SK-N-SH (cell line): ENCODE results near the gene MYBBP1A. TPM values are rescaled to one million over a fixed set of nuclear protein-coding genes. Genes with fewer than 3 reads are reported as not detected.

Experiments used
- CTCF ChIA-PET: fragments of 300-600, 350-600 bp; formaldehyde crosslinking; extraction: SDS; loops from one replicate; lab custom pipeline; 2021; lab: Yijun Ruan, JAX
- POLR2A ChIA-PET: fragments of 350-600 bp; sonication (Branson Sonifier 250); formaldehyde crosslinking; extraction: SDS; loops from one replicate; lab custom pipeline; 2020; ENCODE audit warnings: antibody characterized with exemption, inconsistent platforms; lab: Yijun Ruan, JAX
- DNase-seq: peaks from one replicate; pipeline ENCODE4 v3.0.0; 2012
- H2AFZ ChIP-seq: fragments of 200-600 bp; sonication (generic); 2 replicates; pipeline ENCODE4 v1.8.1; 2016; ENCODE audit warnings: antibody characterized with exemption, mild to moderate bottlenecking, low read depth
- H3F3A ChIP-seq: fragments of 200-600 bp; sonication (generic); replicated peaks from 2 replicates; pipeline ENCODE3; 2016; ENCODE audit warnings: antibody characterized with exemption, mild to moderate bottlenecking; ENCODE audit not compliant: insufficient read depth
- H3K27ac ChIP-seq, 2 experiments: fragments of 200-500 bp in 1 of 2; fragments of 200-600 bp in 1 of 2; sonication (Bioruptor generic) in 1 of 2; sonication (generic), shearing (Covaris generic) in 1 of 2; 2 replicates each; pipeline versions ENCODE4 v1.5.1 to v1.6.1; 2014 to 2016; ENCODE audit warnings: low read depth in 2 of 2, inconsistent platforms in 1 of 2, low read length in 1 of 2, mild to moderate bottlenecking in 1 of 2, mixed read lengths in 1 of 2
- H3K27me3 ChIP-seq: fragments of 200-600 bp; sonication (generic), shearing (Covaris generic); 2 replicates; pipeline ENCODE4 v1.6.1; 2016; ENCODE audit warnings: mixed run types; ENCODE audit not compliant: insufficient read depth
- H3K36me3 ChIP-seq, 2 experiments: fragments of 200-500 bp in 1 of 2; fragments of 200-600 bp in 1 of 2; sonication (Bioruptor generic) in 1 of 2; sonication (generic) in 1 of 2; replicated peaks in 1 of 2; 2 replicates each; pipeline versions ENCODE3 to v1.5.1; 2014 to 2016; ENCODE audit warnings: low read length in 1 of 2, mild to moderate bottlenecking in 1 of 2; ENCODE audit not compliant: insufficient read depth in 2 of 2, control insufficient read depth in 1 of 2
- H3K4me1 ChIP-seq, 2 experiments: fragments of 200-500 bp in 1 of 2; fragments of 200-600 bp in 1 of 2; sonication (Bioruptor generic) in 1 of 2; sonication (generic), shearing (Covaris generic) in 1 of 2; 2 replicates each; pipeline versions ENCODE4 v1.5.1 to v1.6.1; 2014 to 2016; ENCODE audit warnings: low read depth in 1 of 2, low read length in 1 of 2, mixed run types in 1 of 2; ENCODE audit not compliant: insufficient read depth in 2 of 2, control insufficient read depth in 1 of 2
- H3K4me2 ChIP-seq: fragments of 200-600 bp; sonication (generic), shearing (Covaris generic); 2 replicates; pipeline ENCODE4 v1.6.1; 2017; ENCODE audit warnings: mixed run types
- H3K4me3 ChIP-seq, 2 experiments: fragments of 200-500 bp in 1 of 2; fragments of 200-600 bp in 1 of 2; sonication (Bioruptor generic) in 1 of 2; sonication (generic), shearing (Covaris generic) in 1 of 2; 2 replicates each; pipeline versions ENCODE4 v1.5.1 to v1.8.1; 2014 to 2016; ENCODE audit warnings: low read depth in 2 of 2, inconsistent platforms in 1 of 2, low read length in 1 of 2, mild to moderate bottlenecking in 1 of 2, mixed read lengths in 1 of 2, moderate library complexity in 1 of 2
- H3K79me2 ChIP-seq: fragments of 200-600 bp; sonication (generic); 2 replicates; pipeline ENCODE4 v1.8.1; 2017; ENCODE audit warnings: mild to moderate bottlenecking; ENCODE audit not compliant: insufficient read depth
- H3K9ac ChIP-seq: fragments of 200-600 bp; sonication (generic); 2 replicates; pipeline ENCODE4 v1.6.1; 2017; ENCODE audit warnings: mixed run types
- H3K9me2 ChIP-seq: fragments of 200-600 bp; sonication (generic); 2 replicates; pipeline ENCODE4 v1.6.1; 2017; ENCODE audit warnings: mixed run types
- H3K9me3 ChIP-seq: fragments of 200-600 bp; sonication (generic); 2 replicates; pipeline ENCODE4 v1.6.1; 2017; ENCODE audit warnings: mixed run types, mild to moderate bottlenecking, moderate library complexity
- H4K20me1 ChIP-seq: fragments of 200-600 bp; sonication (generic); 2 replicates; pipeline ENCODE4 v1.6.1; 2017; ENCODE audit warnings: mild to moderate bottlenecking, mixed run types; ENCODE audit not compliant: insufficient read depth
- ELF1 ChIP-seq: IDR thresholded peaks from 2 replicates; pipeline ENCODE4 v1.4.0; 2012
- EP300 ChIP-seq, 2 experiments: IDR thresholded peaks; 2 replicates each; pipeline versions ENCODE4 v1.4.0 to v1.6.1; 2012; ENCODE audit warnings: borderline replicate concordance in 1 of 2, low read depth in 1 of 2, low read length in 1 of 2
- EZH2phosphoT487 ChIP-seq: fragments of 200-600 bp; sonication (generic); IDR thresholded peaks from 2 replicates; pipeline ENCODE4 v1.6.1; 2017; ENCODE audit warnings: low read depth, mixed run types, mild to moderate bottlenecking, antibody characterized with exemption, moderate library complexity, borderline replicate concordance
- FOXM1 ChIP-seq: IDR thresholded peaks from 2 replicates; pipeline ENCODE4 v1.4.0; 2012; ENCODE audit warnings: low read depth, mild to moderate bottlenecking
- GABPA ChIP-seq: IDR thresholded peaks from 2 replicates; pipeline ENCODE4 v1.4.0; 2012; ENCODE audit warnings: low read depth, mild to moderate bottlenecking
- GATA2 ChIP-seq: sonication (generic); formaldehyde crosslinking; IDR thresholded peaks from 2 replicates; pipeline ENCODE4 v1.5.0; 2020; ENCODE audit warnings: mild to moderate bottlenecking, missing genetic modification reagents
- JUND ChIP-seq: IDR thresholded peaks from 2 replicates; pipeline ENCODE4 v1.4.0; 2012
- MXI1 ChIP-seq: IDR thresholded peaks from 2 replicates; pipeline ENCODE4 v1.6.1; 2012; ENCODE audit warnings: mild to moderate bottlenecking, low read depth, low read length, improper control_type of control experiment
- NRF1 ChIP-seq: IDR thresholded peaks from 2 replicates; pipeline ENCODE4 v1.6.1; 2012; ENCODE audit warnings: low read depth, mild to moderate bottlenecking, low read length
- PBX3 ChIP-seq: IDR thresholded peaks from 2 replicates; pipeline ENCODE4; 2012
- RAD21 ChIP-seq: IDR thresholded peaks from 2 replicates; pipeline ENCODE4 v1.6.1; 2012; ENCODE audit warnings: mild to moderate bottlenecking, low read length
- REST ChIP-seq: IDR thresholded peaks from 2 replicates; pipeline ENCODE4 v1.6.1; 2012; ENCODE audit warnings: mild to moderate bottlenecking, low read depth, low read length, moderate library complexity
- RXRA ChIP-seq: IDR thresholded peaks from 2 replicates; pipeline ENCODE4 v1.4.0; 2012; ENCODE audit warnings: low read depth, mild to moderate bottlenecking, borderline replicate concordance
- SIN3A ChIP-seq: IDR thresholded peaks from 2 replicates; pipeline ENCODE4 v1.6.1; 2012; ENCODE audit warnings: low read depth, mild to moderate bottlenecking, low read length, moderate library complexity, borderline replicate concordance
- SMC3 ChIP-seq: IDR thresholded peaks from 2 replicates; pipeline ENCODE4 v1.6.1; 2012; ENCODE audit warnings: low read depth, low read length, improper control_type of control experiment
- TAF1 ChIP-seq: IDR thresholded peaks from 2 replicates; pipeline ENCODE4 v1.6.1; 2012; ENCODE audit warnings: low read depth, mild to moderate bottlenecking, low read length, moderate library complexity, borderline replicate concordance
- YY1 ChIP-seq: IDR thresholded peaks from 2 replicates; pipeline ENCODE4 v1.4.0; 2012; ENCODE audit warnings: low read depth, mild to moderate bottlenecking
- WGBS: methylation state at CpG from one replicate; pipeline ENCODE4 v1.1.6; 2017; ENCODE audit warnings: low lambda C conversion rate; 5-methylcytosine and 5-hydroxymethylcytosine counted together
- polyA plus RNA-seq, 3 experiments: library from polyadenylated mRNA; depleted of rRNA; stranded (reverse); fragments of >200 nt; gene quantifications; 2 replicates each; pipeline ENCODE4 v1.2.3, GENCODE V29; 2012
- TF ChIP-seq, protein P1 (sequence below): IDR thresholded peaks from 2 replicates; pipeline ENCODE4 v1.4.0; 2012; ENCODE audit warnings: low read depth, borderline replicate concordance
- TF ChIP-seq, protein P2 (sequence below): IDR thresholded peaks from 2 replicates; pipeline ENCODE4 v1.4.0; 2012; ENCODE audit warnings: low read depth
- TF ChIP-seq, protein P3 (sequence below): fragments of 150-350 bp; IDR thresholded peaks from 2 replicates; pipeline ENCODE4 v1.6.1; 2016; ENCODE audit warnings: mild to moderate bottlenecking, low read depth, low read length

The MYBBP1A gene
- polyA plus RNA-seq, 1 of the 3 experiments (the other 2 are of a cell fraction), result 93.0 TPM

DNA sequence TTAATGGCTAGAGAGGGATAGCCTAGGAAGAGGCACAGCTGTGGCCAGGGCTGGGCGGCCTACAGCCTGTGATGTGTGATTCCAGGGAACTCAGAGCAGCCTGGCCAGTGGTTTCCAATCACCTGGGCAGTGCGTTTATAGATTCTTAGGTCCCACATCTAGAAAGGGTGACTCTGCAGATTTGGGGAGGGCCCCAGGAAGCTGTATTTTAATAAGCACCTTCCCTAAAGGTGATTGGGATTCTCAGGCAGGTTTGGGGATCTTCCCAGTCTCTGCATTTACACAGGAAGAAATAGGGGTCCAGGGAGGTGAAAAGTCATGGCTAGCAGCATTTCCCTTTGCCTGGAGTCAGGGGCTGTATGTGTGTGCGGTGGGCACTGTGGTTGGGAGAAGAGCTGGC, 47.0 kb downstream of the MYBBP1A start:
- no peak overlapping the region for H3K9ac ChIP-seq
- H4K20me1 ChIP-seq, result no peaks in the 10 kb centered on the region
- ChIA-PET CTCF (no interaction called here), POLR2A (no interaction called here)
- WGBS, result 92% methylated on average over 3 of the region's 3 CpGs
- TF ChIP-seq GABPA (no peak), YY1 (no peak), GATA2 (CRISPR knock-in tag) (no peak), ELF1 (no peak), JUND (no peak), MXI1 (no peak), EZH2phosphoT487 (no peak), RAD21 (no peak), SIN3A (no peak), RXRA (no peak), SMC3 (no peak), FOXM1 (no peak), TAF1 (no peak), NRF1 (no peak), EP300 (IDR thresholded peaks at IDR 0.05; ENCODE audit: borderline replicate concordance in 1 of 2, low read depth in 1 of 2, low read length in 1 of 2) (no peak), PBX3 (no peak), REST (no peak)
- TF ChIP-seq, protein P1, sequence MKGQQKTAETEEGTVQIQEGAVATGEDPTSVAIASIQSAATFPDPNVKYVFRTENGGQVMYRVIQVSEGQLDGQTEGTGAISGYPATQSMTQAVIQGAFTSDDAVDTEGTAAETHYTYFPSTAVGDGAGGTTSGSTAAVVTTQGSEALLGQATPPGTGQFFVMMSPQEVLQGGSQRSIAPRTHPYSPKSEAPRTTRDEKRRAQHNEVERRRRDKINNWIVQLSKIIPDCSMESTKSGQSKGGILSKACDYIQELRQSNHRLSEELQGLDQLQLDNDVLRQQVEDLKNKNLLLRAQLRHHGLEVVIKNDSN, result no peak
- TF ChIP-seq, protein P2, sequence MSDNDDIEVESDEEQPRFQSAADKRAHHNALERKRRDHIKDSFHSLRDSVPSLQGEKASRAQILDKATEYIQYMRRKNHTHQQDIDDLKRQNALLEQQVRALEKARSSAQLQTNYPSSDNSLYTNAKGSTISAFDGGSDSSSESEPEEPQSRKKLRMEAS, result no peak
- TF ChIP-seq, protein P3, sequence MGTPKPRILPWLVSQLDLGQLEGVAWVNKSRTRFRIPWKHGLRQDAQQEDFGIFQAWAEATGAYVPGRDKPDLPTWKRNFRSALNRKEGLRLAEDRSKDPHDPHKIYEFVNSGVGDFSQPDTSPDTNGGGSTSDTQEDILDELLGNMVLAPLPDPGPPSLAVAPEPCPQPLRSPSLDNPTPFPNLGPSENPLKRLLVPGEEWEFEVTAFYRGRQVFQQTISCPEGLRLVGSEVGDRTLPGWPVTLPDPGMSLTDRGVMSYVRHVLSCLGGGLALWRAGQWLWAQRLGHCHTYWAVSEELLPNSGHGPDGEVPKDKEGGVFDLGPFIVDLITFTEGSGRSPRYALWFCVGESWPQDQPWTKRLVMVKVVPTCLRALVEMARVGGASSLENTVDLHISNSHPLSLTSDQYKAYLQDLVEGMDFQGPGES, result no peak
- DNase-seq, result no peak
- H3K9me3 ChIP-seq, result no peaks in the 10 kb centered on the region
- H2AFZ ChIP-seq, result no peak overlapping the region
- no peaks in the 10 kb centered on the region for H3K9me2 ChIP-seq
- no peaks in the 10 kb centered on the region for H3K36me3 ChIP-seq
- no peaks in the 10 kb centered on the region for H3K27me3 ChIP-seq
- H3K4me2 ChIP-seq, result no peak overlapping the region
- no peak overlapping the region for H3K27ac ChIP-seq
- no peaks in the 10 kb centered on the region for H3F3A ChIP-seq
- H3K79me2 ChIP-seq, result no peaks in the 10 kb centered on the region
- H3K4me1 ChIP-seq, result no peaks in the 10 kb centered on the region
- H3K4me3 ChIP-seq, result no peak overlapping the region
